ENCODE results near the gene MPPE1.
"Not testable (repeated sequence)": the region's sequence is repeated elsewhere in the genome, so short reads cannot be mapped to it uniquely, and the experiment has no call there.

The MPPE1 gene

GRCh38 chr18:11880586-11881304, 27.4 kb downstream of the MPPE1 start:
- no peak for DNase-seq

GRCh38 chr18:11877497-11878135, 30.5 kb downstream of the MPPE1 start:
- no peak for DNase-seq

DNA sequence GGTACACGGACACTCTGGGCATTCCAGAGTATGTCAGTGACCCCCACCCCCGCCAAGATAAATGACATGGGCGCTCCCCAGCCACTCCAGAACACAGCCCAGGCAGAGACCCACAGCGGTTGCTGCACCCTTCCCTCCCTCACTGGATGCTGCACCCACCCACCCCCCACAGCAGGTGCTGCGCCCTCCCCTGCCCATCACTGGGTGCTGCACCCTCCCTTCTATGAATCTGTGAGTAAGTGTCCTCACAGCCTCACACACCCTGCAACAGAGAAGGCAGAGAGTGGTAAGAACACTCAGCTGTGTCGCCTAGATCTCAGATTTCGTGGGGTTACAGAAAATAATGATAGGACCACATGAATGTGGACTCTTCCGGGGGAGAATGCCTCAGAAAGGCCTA, 33.4 kb downstream of the MPPE1 start:
- DNase-seq = no peak

DNA sequence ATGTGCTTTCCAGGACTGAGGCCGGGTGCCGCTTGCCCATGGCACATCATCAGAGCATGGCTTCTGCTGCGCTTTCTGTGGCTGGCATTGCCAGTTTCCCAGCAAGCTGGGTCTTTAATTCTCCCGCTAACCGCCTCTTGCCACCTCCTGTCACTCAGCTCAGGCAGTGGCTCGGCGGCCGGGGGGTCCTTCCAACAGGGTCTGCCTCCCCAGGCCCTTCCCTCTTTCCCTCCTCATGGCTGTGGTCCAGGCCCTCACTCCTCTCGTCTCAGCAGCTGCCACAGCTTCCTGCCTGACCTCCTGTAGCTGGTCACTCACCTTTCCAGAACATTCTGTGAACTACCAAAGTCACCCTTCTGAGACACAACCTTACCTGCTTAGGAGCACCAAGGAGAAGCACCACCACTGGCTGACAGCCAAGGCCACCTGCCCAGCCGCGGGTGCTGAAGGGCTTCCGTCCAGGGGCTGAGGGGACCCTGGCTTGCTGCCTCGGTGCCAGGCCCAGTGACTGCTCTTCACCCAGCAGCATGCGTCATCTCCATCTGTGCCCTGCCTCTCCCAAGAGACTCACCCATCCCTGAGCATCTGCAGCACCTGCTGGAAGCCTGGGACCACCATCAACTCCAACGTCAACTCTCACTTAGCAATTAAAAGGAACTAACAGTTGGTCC, 34.3 kb downstream of the MPPE1 start:
- no peak for DNase-seq

DNA sequence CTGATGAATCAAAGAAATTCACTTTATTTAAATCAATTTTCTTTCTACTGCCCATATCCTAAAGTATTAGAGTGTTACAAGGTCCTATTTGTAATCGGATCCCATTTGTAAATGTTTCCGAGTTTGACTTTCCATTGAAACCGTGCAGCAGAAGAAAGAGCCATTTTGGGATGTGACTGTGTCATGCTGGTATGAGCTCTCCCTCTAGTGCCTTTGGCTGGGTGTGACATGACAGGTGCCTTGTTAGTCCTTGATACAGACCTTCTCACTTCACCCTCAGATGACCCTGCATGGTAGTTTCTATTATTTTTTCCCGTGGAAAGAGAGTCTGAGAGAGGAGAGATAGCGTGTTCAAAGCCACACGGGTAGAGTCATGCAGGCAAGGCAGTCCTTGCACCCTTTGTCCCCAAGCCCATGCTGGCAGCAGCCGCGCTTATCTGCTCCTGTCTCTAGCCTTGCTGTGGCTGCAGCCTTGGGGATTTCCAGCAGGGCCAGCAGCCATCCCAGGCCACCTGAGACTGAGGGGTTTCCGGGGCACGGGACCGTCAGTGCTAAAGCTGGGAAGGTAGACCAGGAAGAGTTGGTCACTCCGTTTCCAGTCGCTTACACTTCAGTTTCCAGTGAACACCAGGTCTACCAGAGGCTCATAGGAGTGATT, 35.5 kb downstream of the MPPE1 start:
- DNase-seq = peak in 1 of 6 experiments; percentile 2

- no peak for DNase-seq
Measured at GRCh38 chr18:11871501-11871900, 36.6 kb downstream of the MPPE1 start.

DNA sequence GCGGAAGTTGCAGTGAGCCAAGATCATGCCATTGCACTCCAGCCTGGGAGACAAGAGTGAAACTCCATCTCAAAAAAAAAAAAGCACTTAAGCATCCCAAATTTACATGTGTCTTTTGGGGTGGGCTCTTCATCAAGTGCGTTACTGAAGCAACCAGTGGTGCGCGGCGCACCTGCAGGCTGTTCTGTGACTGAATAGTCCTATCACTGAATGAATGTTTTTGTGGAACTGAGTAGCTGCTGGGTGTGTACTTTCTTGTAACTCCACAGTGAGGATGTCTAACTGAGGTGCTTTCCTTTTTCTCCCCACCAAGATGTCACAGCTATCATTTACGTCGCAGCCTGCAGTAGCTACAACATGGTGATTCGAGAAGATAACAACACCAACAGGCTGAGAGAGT, 39.9 kb downstream of the MPPE1 start:
- no peak for DNase-seq

- no peak for DNase-seq
Measured at GRCh38 chr18:11866764-11867163, 41.4 kb downstream of the MPPE1 start.

DNA sequence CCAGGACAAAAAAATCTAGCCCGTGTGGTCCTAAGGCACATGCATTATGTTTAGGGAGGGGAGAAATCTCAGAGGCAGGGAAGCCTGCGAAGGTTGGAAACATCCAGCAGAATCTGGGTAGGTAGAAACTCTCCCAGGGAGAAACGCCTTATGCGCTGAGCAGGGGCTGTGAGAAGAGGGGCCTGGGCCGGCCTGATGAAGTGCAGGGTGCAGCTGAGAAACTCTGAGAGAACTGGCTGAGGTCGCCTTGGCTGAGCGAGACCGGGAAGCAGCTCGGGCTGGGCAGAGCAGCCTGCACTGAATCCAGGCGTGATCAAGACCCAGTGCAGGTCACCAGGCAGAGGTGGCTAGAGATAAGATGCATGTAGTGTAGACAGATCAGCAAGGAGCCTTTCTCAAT, 41.8 kb downstream of the MPPE1 start:
- DNase-seq = no peak

DNA sequence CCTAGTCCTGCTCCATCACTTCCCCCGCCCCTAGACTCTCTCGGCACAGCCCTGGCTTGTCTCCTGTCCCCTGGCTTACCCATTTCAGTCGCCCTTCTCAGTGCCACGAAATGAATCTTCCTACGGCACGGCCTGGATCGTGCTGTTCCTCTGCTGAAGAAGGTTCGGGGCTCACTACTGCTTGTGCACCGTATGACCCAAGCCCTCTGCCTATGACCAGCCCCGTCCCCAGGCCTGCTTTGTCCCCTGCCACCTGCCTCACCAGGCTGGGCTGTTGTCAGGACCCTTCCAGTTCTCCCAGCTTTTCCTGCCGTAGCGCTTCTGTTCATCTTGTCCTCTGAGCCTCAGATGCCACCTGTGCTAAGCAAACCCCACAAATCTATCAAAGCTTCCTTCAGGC, 43.0 kb downstream of the MPPE1 start:
- DNase-seq = no peak

GRCh38 chr18:11864471-11864870, 43.6 kb downstream of the MPPE1 start:
- no peak for DNase-seq

DNA sequence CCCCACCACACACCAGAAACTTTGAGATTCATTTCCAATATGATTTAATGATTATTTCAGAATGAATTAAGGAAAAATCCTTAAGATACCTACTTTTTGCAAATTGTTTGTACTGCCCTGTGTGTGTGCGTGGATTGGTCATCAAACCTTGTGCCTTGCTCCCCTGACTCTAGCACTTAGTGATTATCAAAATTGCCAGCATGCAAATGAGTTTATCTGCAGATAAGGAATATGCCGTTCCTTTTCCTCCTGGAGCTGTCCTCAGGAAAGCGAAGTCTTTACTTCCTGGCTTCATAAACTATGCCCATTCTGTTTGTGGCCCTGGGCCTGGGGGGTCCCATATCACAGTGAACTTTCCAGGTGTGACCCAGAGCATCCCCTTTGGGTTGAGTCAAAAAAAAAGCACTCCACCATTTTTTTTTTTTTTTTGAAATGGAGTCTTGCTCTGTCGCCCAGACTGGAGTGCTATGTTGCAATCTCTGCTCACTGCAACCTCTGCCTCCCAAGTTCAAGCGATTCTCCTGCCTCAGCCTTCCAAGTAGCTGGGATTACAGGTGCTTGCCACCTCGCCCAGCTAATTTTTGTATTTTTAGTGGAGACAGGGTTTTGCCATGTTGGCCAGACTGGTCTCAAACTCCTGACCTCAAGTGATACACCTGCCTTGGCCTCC, 45.5 kb downstream of the MPPE1 start:
- no peak for DNase-seq

DNA sequence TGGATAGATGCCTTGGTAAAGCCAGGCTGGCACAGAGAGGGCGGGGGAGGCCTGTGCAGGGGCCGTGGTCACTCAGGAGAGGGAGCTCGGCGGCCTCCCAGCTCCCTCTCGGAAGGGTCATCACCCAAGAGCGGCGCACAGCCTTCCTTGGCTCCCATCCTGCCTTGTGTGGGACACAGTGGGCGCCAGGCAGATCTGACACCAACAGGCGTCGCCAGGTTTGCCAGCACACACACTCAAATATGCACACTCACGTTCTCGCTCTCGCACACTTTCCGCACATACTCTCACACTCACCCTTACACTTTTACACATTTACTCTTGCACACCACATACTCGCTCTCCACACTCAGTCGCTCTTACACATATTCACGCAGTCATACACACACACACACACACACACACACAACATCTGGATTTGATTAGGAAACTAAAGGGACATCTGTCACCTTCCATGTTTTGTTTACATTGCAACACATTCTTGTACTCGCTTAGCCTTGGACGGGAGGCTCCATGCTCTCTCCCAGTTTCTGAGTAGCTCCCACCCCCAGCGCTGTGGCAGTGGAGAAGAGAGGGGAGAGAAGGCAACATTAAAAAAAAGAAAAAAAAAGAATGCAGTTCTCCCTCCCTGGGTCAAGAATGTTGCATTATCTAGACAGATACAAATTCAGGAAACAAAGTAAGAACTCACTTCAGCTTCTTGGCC, 46.4 kb downstream of the MPPE1 start:
- no peak for DNase-seq

DNA sequence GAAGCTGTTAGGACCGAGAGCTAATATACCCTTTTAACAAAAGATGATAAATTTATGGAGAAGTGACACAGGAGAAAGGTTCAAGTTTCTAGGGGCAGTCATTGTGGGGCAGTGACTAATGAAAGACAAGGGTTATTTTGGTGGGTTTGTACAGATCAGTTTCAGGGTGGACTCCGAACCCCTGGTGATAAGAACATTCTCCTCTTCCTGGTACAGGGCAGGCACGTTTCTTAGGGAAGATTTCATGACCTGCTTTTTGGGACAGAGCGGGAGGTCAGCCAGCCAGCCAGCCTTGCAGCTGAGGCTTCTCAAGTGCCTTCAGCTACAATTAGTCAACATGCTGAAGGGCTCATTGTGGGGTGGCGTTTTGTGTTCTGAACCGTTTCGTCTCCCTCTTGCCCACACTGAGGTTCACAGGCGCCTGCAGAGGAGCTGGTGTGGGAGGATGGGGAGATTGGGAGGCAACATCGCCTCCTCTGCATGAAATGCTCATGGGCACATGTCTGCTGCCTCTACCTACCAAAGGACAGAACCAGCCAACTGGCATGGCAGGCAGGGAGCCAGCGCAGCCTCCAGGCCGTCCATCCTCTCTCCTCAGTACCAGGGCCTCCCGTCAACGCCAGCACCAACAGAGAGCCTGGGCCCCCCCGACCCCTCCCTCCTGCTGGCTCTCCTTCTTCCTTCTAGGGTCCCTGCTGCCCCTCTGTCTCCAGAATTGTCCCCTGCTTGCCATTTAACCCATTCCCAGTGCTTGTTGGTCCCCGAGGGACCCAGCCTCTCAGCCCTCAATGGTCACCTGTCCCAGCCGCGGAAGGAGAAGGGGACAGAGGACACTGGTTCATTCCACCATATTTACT, 47.3 kb downstream of the MPPE1 start:
- no peak for DNase-seq

- no peak for DNase-seq
Measured at GRCh38 chr18:11859903-11860407, 48.2 kb downstream of the MPPE1 start.

DNA sequence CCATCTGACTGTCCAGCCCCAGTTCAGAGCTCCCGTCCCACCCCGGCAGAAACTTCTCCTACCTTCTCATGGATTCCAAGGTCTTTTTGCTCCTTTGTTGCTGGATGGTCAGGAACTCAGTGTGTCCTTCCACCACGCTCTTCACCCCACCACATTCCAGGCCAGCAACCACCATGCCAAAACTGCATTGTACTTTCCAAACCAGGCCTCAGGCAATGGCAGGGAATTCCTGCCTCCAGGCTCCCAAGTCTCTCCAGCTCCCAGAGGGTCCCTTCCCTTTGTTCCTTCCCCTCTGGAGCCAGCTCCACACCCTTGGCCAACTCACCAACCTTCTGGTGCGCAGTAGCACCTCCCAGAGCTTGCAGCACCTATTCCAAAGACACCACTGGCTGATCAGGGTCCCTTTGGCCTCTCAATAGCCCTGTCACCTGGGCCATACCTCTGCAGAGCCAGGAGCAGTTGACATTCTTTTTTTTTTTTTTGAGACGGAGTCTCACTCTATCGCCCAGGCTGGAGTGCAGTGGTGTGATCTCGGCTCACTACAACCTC, 48.8 kb downstream of the MPPE1 start:
- no peak for DNase-seq

GRCh38 chr18:11857177-11857887, 50.8 kb downstream of the MPPE1 start:
- DNase-seq = no peak

- not testable (repeated sequence) for DNase-seq
Measured at GRCh38 chr18:11854554-11854953, 53.6 kb downstream of the MPPE1 start.

- DNase-seq = peak; percentile 18 to 74 (median 49)
Measured at GRCh38 chr18:11851806-11852337, 56.2 kb downstream of the MPPE1 start.

Measured in stimulated activated naive CD4-positive, alpha-beta T cell (primary cell).